HL-60/S4 treated with retinoic acid at 250 ng/mL for 4 days and 3 days (cell line): Measurements from ENCODE around the gene NETO2.

Experiments
- in situ Hi-C: fragments of 300-500 bp; cut with MboI; formaldehyde crosslinking; loops from 2 replicates; pipeline ENCODE4 v1.7.0; 2022; ENCODE audit warnings: low sequenced_read_pairs

The NETO2 gene

GRCh38 chr16:47051031-47051430, 92.7 kb downstream of the NETO2 start:
- in situ Hi-C loops, result no loop called here

- in situ Hi-C loops, result no loop called here
Measured at GRCh38 chr16:47049901-47050583, 93.7 kb downstream of the NETO2 start.

GRCh38 chr16:47047524-47048203, 96.1 kb downstream of the NETO2 start:
- in situ Hi-C loops, result no loop called here

- in situ Hi-C loops, result no loop called here
Measured at GRCh38 chr16:47046726-47047523, 96.8 kb downstream of the NETO2 start.

GRCh38 chr16:47045459-47045858, 98.3 kb downstream of the NETO2 start:
- in situ Hi-C loops, result no loop called here

GRCh38 chr16:47045023-47045422, 98.7 kb downstream of the NETO2 start:
- in situ Hi-C loops, result no loop called here

- in situ Hi-C loops, result no loop called here
Measured at GRCh38 chr16:47043970-47044684, 99.6 kb downstream of the NETO2 start.

- in situ Hi-C loops, result no loop called here
Measured at GRCh38 chr16:47043200-47043599, 100.5 kb downstream of the NETO2 start.

GRCh38 chr16:47037746-47038458, 105.8 kb downstream of the NETO2 start:
- in situ Hi-C loops, result no loop called here

GRCh38 chr16:47037396-47037745, 106.4 kb downstream of the NETO2 start:
- in situ Hi-C loops, result no loop called here

- in situ Hi-C loops, result no loop called here
Measured at GRCh38 chr16:47036201-47036600, 107.5 kb downstream of the NETO2 start.

- in situ Hi-C loops, result no loop called here
Measured at GRCh38 chr16:47035436-47035835, 108.3 kb downstream of the NETO2 start.

- in situ Hi-C loops, result no loop called here
Measured at GRCh38 chr16:47034455-47034854, 109.3 kb downstream of the NETO2 start.

GRCh38 chr16:47033176-47033575, 110.6 kb downstream of the NETO2 start:
- in situ Hi-C loops, result no loop called here

GRCh38 chr16:47029724-47030123, 114.0 kb downstream of the NETO2 start:
- in situ Hi-C loops, result no loop called here

- in situ Hi-C loops, result no loop called here
Measured at GRCh38 chr16:47028767-47029377, 114.9 kb downstream of the NETO2 start.
